RWPE2 (cell line): Measurements from ENCODE around the gene PPP1R26.

Experiments used
- ATAC-seq: fragments of 200-7000 bp; cut with Tn5 transposase; 3 replicates; pipeline ENCODE4 v1.9.1; 2021; ENCODE audit warnings: low read depth
- DNase-seq: peaks from one replicate; pipeline ENCODE4 v3.0.0-alpha.2; 2020; ENCODE audit warnings: low spot score
- H3K27ac ChIP-seq: fragments of 450-650 bp; 2 replicates; pipeline ENCODE4 v1.5.1; 2017; ENCODE audit warnings: mild to moderate bottlenecking; ENCODE audit not compliant: poor library complexity, severe bottlenecking
- H3K27me3 ChIP-seq: fragments of 250-450 bp; sonication (Bioruptor Pico); 2 replicates; pipeline ENCODE4 v1.5.1; 2021; ENCODE audit warnings: mild to moderate bottlenecking, moderate library complexity; ENCODE audit not compliant: insufficient read depth, poor library complexity, severe bottlenecking
- H3K36me3 ChIP-seq: fragments of 250-450 bp; sonication (Bioruptor Pico); 2 replicates; pipeline ENCODE4 v1.5.1; 2020; ENCODE audit warnings: low read depth, mild to moderate bottlenecking, moderate library complexity
- H3K4me1 ChIP-seq: fragments of 250-450 bp; sonication (Bioruptor Pico); 2 replicates; pipeline ENCODE4 v1.5.1; 2021; ENCODE audit warnings: mild to moderate bottlenecking, moderate library complexity; ENCODE audit not compliant: insufficient read depth, poor library complexity, severe bottlenecking
- H3K4me3 ChIP-seq: fragments of 250-450 bp; sonication (Bioruptor Pico); 2 replicates; pipeline ENCODE4 v1.5.1; 2021; ENCODE audit warnings: mild to moderate bottlenecking, moderate library complexity; ENCODE audit not compliant: severe bottlenecking
- H3K9me3 ChIP-seq: fragments of 250-450 bp; sonication (Bioruptor Pico); 2 replicates; pipeline ENCODE4 v1.5.1; 2021; ENCODE audit warnings: mild to moderate bottlenecking, moderate library complexity; ENCODE audit not compliant: severe bottlenecking
- CTCF ChIP-seq: fragments of 450-650 bp; IDR thresholded peaks from one replicate; pipeline ENCODE4 v1.5.1; 2017; ENCODE audit warnings: mild to moderate bottlenecking, moderate library complexity; ENCODE audit not compliant: poor library complexity, severe bottlenecking

PPP1R26 gene

GRCh38 chr9:135485385-135485784 lies 5.8 kb downstream of the PPP1R26 start:
- H3K27me3 ChIP-seq, result no peaks in the 10 kb centered on the region
- peaks cover 46% of the 10 kb centered on the region for H3K36me3 ChIP-seq
- no peaks in the 10 kb centered on the region for H3K4me1 ChIP-seq
- no peak overlapping the region for H3K27ac ChIP-seq
- TF ChIP-seq CTCF, result no peak
- no peak overlapping the region for H3K4me3 ChIP-seq
- ATAC-seq (no peak), DNase-seq (no peak)
- H3K9me3 ChIP-seq, result no peaks in the 10 kb centered on the region

GRCh38 chr9:135485832-135486231 lies 6.2 kb downstream of the PPP1R26 start:
- ATAC-seq (no peak), DNase-seq (no peak)
- Histone ChIP-seq H3K27me3 (no peaks in the 10 kb centered on the region), H3K4me1 (no peaks in the 10 kb centered on the region), H3K4me3 (no peak overlapping the region), H3K9me3 (no peaks in the 10 kb centered on the region), H3K36me3 (peaks cover 46% of the 10 kb centered on the region), H3K27ac (no peak overlapping the region)
- no peak for TF ChIP-seq CTCF

- Histone ChIP-seq H3K36me3 (peaks cover 46% of the 10 kb centered on the region), H3K4me1 (no peaks in the 10 kb centered on the region), H3K27ac (no peak overlapping the region), H3K9me3 (no peaks in the 10 kb centered on the region), H3K4me3 (no peak overlapping the region), H3K27me3 (no peaks in the 10 kb centered on the region)
- DNase-seq (no peak), ATAC-seq (no peak)
- no peak for TF ChIP-seq CTCF
Measured at GRCh38 chr9:135486267-135487065, 6.9 kb downstream of the PPP1R26 start.

- H3K36me3 ChIP-seq, result peaks cover 44% of the 10 kb centered on the region
- H3K4me1 ChIP-seq, result no peaks in the 10 kb centered on the region
- no peak for TF ChIP-seq CTCF
- no peak overlapping the region for H3K4me3 ChIP-seq
- ATAC-seq, result no peak
- no peaks in the 10 kb centered on the region for H3K27me3 ChIP-seq
- no peak overlapping the region for H3K27ac ChIP-seq
- no peak for DNase-seq
- no peaks in the 10 kb centered on the region for H3K9me3 ChIP-seq
Measured at GRCh38 chr9:135487281-135488012, 7.9 kb downstream of the PPP1R26 start.

- no peaks in the 10 kb centered on the region for H3K27me3 ChIP-seq
- no peak overlapping the region for H3K27ac ChIP-seq
- H3K4me3 ChIP-seq, result no peak overlapping the region
- peaks cover 42% of the 10 kb centered on the region for H3K36me3 ChIP-seq
- TF ChIP-seq CTCF, result no peak
- no peaks in the 10 kb centered on the region for H3K9me3 ChIP-seq
- DNase-seq (no peak), ATAC-seq (no peak)
- no peaks in the 10 kb centered on the region for H3K4me1 ChIP-seq
Measured at GRCh38 chr9:135488013-135488330, 8.4 kb downstream of the PPP1R26 start.
